Measurements from ENCODE around the gene GPR180. TPM values are rescaled to one million over a fixed set of nuclear protein-coding genes. Genes with fewer than 3 reads are reported as not detected.
A peak's percentile ranks its signal among the peaks of the same experiment; 100 is the strongest.

GPR180 gene
- total RNA-seq, 1 donor from 2014 or later, result 5.7 TPM

- ATAC-seq, result peak; percentile 55
- intact Hi-C loops (cut with DNase I), result no loop called here
- no peak for DNase-seq (ENCODE audit: missing footprints)
Measured at GRCh38 chr13:94595001-94595949, 6.4 kb upstream of the GPR180 start.

GRCh38 chr13:94595950-94596574 lies 5.6 kb upstream of the GPR180 start, which contains the start of gene TGDS:
TSS of gene TGDS (minus strand) at chr13:94596152. CDS start at chr13:94596136, 16 bp downstream.
- ATAC-seq (peak; percentile 99), DNase-seq (ENCODE audit: missing footprints) (peak; percentile 96)
- intact Hi-C loops (cut with DNase I), result no loop called here

GRCh38 chr13:94596575-94596971 lies 5.1 kb upstream of the GPR180 start:
- intact Hi-C loops (cut with DNase I), result no loop called here
- DNase-seq (ENCODE audit: missing footprints), result peak; percentile 62
- ATAC-seq, result no peak

GRCh38 chr13:94598281-94598680 lies 3.4 kb upstream of the GPR180 start:
- intact Hi-C loops (cut with DNase I), result no loop called here
- DNase-seq (ENCODE audit: missing footprints) (no peak), ATAC-seq (no peak)

- no peak for DNase-seq (ENCODE audit: missing footprints)
- intact Hi-C loops (cut with DNase I), result loop anchor here (2.0 kb wide), 1 partner anchor 51 kb away; no protein-coding TSS in a partner anchor
- no peak for ATAC-seq
Measured at GRCh38 chr13:94599877-94600276, 1.8 kb upstream of the GPR180 start.

GRCh38 chr13:94602467-94602866 lies 810 bp downstream of the GPR180 start:
- DNase-seq (ENCODE audit: missing footprints), result no peak
- intact Hi-C loops (cut with DNase I), result no loop called here
- ATAC-seq, result no peak

GRCh38 chr13:94607056-94607455 lies 5.4 kb downstream of the GPR180 start:
- no peak for DNase-seq (ENCODE audit: missing footprints)
- intact Hi-C loops (cut with DNase I), result no loop called here
- no peak for ATAC-seq

- intact Hi-C loops (cut with DNase I), result no loop called here
- no peak for DNase-seq (ENCODE audit: missing footprints)
- no peak for ATAC-seq
Measured at GRCh38 chr13:94607939-94608338, 6.3 kb downstream of the GPR180 start.

GRCh38 chr13:94608586-94608985 lies 6.9 kb downstream of the GPR180 start:
- DNase-seq (ENCODE audit: missing footprints), result no peak
- ATAC-seq, result peak; percentile 69
- intact Hi-C loops (cut with DNase I), result no loop called here

GRCh38 chr13:94609196-94609595 lies 7.5 kb downstream of the GPR180 start:
- no peak for DNase-seq (ENCODE audit: missing footprints)
- intact Hi-C loops (cut with DNase I), result no loop called here
- no peak for ATAC-seq

- intact Hi-C loops (cut with DNase I), result no loop called here
- ATAC-seq, result no peak
- DNase-seq (ENCODE audit: missing footprints), result no peak
Measured at GRCh38 chr13:94610475-94610874, 8.8 kb downstream of the GPR180 start.

GRCh38 chr13:94612050-94612449 lies 10.4 kb downstream of the GPR180 start:
- DNase-seq (ENCODE audit: missing footprints), result no peak
- intact Hi-C loops (cut with DNase I), result no loop called here
- no peak for ATAC-seq

- intact Hi-C loops (cut with DNase I), result no loop called here
- DNase-seq (ENCODE audit: missing footprints) (no peak), ATAC-seq (no peak)
Measured at GRCh38 chr13:94613051-94613450, 11.4 kb downstream of the GPR180 start.

GRCh38 chr13:94617389-94618000 lies 15.8 kb downstream of the GPR180 start:
- ATAC-seq, result no peak

GRCh38 chr13:94620286-94620896 lies 18.7 kb downstream of the GPR180 start:
- intact Hi-C loops (cut with DNase I), result no loop called here
- ATAC-seq (no peak), DNase-seq (ENCODE audit: missing footprints) (no peak)

More at GRCh38 chr13:94617389-94618000, 15.8 kb downstream of the GPR180 start:
- intact Hi-C loops (cut with DNase I), result loop anchor here (2.0 kb wide), 1 partner anchor 183 kb away; no protein-coding TSS in a partner anchor
- no peak for DNase-seq (ENCODE audit: missing footprints)

GRCh38 chr13:94622344-94622743 lies 20.7 kb downstream of the GPR180 start:
- DNase-seq (ENCODE audit: missing footprints) (no peak), ATAC-seq (no peak)
- intact Hi-C loops (cut with DNase I), result no loop called here

GRCh38 chr13:94623316-94623715 lies 21.7 kb downstream of the GPR180 start:
- no peak for DNase-seq (ENCODE audit: missing footprints)
- ATAC-seq, result no peak
- intact Hi-C loops (cut with DNase I), result no loop called here

GRCh38 chr13:94630858-94631257 lies 29.2 kb downstream of the GPR180 start:
- ATAC-seq (no peak), DNase-seq (ENCODE audit: missing footprints) (no peak)
- intact Hi-C loops (cut with DNase I), result no loop called here
